GM20000 (cell line): ENCODE results near the gene CADPS2.

ENCODE experiments used
- DNase-seq: peaks from one replicate; pipeline ENCODE4 v3.0.0; 2012; ENCODE audit warnings: low spot score
- TF ChIP-seq, protein P1 (sequence below): IDR thresholded peaks from 2 replicates; pipeline ENCODE4 v1.5.1; 2012; ENCODE audit warnings: mild to moderate bottlenecking, control low read depth; ENCODE audit errors: extremely low read depth, missing control alignments

Gene CADPS2

GRCh38 chr7:122492007-122492406 is 394.3 kb downstream of the CADPS2 start:
- TF ChIP-seq, protein P1, sequence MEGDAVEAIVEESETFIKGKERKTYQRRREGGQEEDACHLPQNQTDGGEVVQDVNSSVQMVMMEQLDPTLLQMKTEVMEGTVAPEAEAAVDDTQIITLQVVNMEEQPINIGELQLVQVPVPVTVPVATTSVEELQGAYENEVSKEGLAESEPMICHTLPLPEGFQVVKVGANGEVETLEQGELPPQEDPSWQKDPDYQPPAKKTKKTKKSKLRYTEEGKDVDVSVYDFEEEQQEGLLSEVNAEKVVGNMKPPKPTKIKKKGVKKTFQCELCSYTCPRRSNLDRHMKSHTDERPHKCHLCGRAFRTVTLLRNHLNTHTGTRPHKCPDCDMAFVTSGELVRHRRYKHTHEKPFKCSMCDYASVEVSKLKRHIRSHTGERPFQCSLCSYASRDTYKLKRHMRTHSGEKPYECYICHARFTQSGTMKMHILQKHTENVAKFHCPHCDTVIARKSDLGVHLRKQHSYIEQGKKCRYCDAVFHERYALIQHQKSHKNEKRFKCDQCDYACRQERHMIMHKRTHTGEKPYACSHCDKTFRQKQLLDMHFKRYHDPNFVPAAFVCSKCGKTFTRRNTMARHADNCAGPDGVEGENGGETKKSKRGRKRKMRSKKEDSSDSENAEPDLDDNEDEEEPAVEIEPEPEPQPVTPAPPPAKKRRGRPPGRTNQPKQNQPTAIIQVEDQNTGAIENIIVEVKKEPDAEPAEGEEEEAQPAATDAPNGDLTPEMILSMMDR = no peak
- no peak for DNase-seq

- TF ChIP-seq, protein P1 = no peak
- no peak for DNase-seq
Observed at GRCh38 chr7:122488241-122488640, 398.0 kb downstream of the CADPS2 start.

- TF ChIP-seq, protein P1 = no peak
- no peak for DNase-seq
Observed at GRCh38 chr7:122487131-122487530, 399.1 kb downstream of the CADPS2 start.

- TF ChIP-seq, protein P1 = no peak
- DNase-seq = no peak
Observed at GRCh38 chr7:122485856-122486255, 400.4 kb downstream of the CADPS2 start.

- TF ChIP-seq, protein P1 = no peak
- no peak for DNase-seq
Observed at GRCh38 chr7:122482212-122482611, 404.0 kb downstream of the CADPS2 start.

DNA sequence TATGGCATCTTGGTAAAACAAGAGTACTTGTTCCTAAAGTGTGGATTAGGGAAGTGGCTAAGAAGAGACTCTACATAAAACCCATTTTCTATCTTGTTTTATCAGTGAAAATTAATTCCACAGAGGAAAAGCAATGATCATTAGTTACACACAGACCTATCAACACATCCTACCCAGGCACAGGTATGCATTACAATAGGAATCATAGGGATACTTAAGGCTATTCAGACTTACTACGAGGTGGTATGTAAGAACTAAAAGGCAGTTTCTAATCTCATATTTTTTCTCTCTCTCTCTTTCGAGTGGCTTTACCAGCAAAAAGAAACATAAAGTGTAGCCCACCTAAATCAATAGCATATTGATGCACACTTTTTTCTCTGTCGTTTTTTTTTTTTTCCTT is 415.4 kb downstream of the CADPS2 start:
- TF ChIP-seq, protein P1 = no peak
- DNase-seq = no peak

DNA sequence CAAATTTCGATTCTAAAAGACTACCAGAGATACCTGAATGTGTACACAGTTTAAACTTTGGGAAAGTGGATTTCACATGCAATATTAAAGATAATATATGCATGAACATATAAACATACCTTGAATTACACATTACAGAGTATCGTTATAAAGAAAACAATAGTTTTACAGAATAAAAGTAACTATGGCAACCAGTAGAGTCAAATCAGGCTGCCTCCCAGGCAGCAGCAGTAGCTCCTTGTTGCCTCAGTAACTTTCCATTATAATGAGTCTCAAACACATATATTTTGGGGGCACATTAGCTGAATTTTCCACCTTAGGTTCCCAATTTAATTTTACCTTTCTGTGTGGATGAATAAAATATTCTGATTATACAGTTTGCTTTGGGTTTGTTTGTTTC is 417.3 kb downstream of the CADPS2 start:
- no peak for DNase-seq
- TF ChIP-seq, protein P1 = no peak
